ENCODE measurements around the gene ATP8A2.
"Not testable (repeated sequence)": the region's sequence is repeated elsewhere in the genome, so short reads cannot be mapped to it uniquely, and the experiment has no call there.

ATP8A2 gene

DNA sequence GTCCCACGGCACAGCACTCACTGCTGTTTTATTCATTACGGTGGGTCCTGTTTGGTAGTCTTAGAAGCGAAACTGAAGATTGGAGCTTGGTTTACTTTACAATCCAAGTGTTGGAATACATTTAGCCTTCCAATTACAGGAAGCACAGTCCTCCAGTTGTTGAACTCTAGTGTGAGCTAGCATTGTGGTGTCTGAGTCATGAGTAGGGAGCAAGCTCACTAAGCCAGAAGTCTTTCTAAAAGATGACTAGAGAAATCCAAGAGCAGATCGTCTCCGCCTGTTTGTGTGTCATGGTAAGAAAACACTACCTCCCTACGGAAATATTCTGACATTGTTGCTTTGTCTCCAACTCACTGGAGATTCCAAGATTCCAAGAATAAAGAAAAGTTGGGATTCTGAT is 690.2 kb downstream of the ATP8A2 start:
- TF ChIP-seq, protein P1, sequence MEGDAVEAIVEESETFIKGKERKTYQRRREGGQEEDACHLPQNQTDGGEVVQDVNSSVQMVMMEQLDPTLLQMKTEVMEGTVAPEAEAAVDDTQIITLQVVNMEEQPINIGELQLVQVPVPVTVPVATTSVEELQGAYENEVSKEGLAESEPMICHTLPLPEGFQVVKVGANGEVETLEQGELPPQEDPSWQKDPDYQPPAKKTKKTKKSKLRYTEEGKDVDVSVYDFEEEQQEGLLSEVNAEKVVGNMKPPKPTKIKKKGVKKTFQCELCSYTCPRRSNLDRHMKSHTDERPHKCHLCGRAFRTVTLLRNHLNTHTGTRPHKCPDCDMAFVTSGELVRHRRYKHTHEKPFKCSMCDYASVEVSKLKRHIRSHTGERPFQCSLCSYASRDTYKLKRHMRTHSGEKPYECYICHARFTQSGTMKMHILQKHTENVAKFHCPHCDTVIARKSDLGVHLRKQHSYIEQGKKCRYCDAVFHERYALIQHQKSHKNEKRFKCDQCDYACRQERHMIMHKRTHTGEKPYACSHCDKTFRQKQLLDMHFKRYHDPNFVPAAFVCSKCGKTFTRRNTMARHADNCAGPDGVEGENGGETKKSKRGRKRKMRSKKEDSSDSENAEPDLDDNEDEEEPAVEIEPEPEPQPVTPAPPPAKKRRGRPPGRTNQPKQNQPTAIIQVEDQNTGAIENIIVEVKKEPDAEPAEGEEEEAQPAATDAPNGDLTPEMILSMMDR (IDR thresholded peaks at IDR 0.05; ENCODE audit: borderline replicate concordance, control extremely low read depth, extremely low read depth, insufficient read depth, missing control alignments), result no peak
- in situ Hi-C loops (cut with MboI; ENCODE audit: low sequenced_read_pairs, unreplicated experiment), result loop anchor here (5.0 kb wide), 1 partner anchor 485 kb away; no protein-coding TSS in a partner anchor
- no peak for DNase-seq (ENCODE audit: low spot score)

DNA sequence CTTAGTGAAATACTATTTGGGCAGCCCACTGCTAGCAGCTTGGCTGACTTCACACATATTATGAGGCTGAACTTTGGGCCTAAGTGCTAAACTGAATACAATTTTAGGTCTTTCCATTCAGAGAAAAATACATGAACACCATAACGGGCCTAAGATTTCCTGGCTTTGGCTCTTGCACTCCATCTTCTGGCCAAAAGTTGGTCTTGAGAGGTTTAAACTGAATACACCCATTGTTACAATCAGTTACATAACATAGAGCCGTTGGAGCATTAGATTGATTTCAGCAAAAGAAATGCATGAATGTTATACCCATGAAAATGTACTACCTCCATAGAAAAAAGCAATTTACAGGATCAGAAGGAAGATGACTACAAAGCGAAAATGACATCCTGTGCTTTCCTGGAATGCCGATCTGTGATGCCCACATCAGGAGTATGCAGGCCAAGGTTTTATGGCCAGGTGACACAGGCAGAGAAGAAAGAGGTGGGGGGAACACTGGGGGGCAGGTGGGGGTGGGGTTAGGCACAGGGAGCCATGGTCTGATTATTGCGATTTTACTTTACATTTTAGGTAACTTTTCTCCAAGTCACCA is 691.2 kb downstream of the ATP8A2 start:
- in situ Hi-C loops (cut with MboI; ENCODE audit: low sequenced_read_pairs, unreplicated experiment), result loop anchor here (5.0 kb wide), 1 partner anchor 486 kb away; no protein-coding TSS in a partner anchor
- TF ChIP-seq, protein P1 (IDR thresholded peaks at IDR 0.05; ENCODE audit: borderline replicate concordance, control extremely low read depth, extremely low read depth, insufficient read depth, missing control alignments), result no peak
- DNase-seq (ENCODE audit: low spot score), result peak; percentile 38

DNA sequence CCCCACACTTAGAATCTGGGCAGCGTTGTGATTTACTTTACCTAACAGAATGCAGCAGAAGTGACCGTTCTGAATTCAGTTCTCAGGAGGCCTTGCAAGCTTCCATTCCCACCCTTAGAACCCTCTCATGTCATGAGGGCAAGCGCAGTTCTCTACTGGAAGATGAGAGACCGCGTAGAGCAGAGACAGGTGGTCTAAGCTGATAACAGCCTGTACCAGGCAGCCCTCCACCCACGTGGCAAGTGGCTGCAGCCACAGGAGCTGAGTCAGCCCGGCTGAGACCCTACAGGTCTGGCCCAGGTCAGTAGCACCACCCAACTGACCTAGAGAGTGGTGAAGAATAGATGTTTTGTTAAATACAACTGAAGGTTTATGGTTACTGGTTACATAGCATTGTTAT is 694.7 kb downstream of the ATP8A2 start:
- DNase-seq (ENCODE audit: low spot score); in situ Hi-C loops (cut with MboI; ENCODE audit: low sequenced_read_pairs, unreplicated experiment): not testable (repeated sequence)

DNA sequence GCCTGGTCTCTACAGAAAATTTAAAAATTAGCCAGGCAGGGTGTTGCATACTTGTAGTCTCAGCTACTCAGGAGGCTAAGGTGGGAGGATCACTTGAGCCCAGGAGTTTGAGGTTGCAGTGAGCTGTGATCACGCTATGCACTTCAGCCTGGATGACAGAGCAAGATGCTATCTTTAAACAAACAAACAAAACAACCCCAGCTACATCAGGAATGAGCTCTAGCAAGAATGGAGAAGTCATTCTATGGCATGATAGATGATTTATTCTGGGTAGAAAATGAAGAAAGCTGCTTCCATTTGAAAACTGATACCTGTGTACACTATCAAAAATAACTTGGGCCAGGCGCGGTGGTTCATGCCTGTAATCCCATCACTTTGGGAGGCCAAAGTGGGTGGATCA is 695.8 kb downstream of the ATP8A2 start:
- in situ Hi-C loops (cut with MboI; ENCODE audit: low sequenced_read_pairs, unreplicated experiment), result no loop called here
- TF ChIP-seq, protein P1 (IDR thresholded peaks at IDR 0.05; ENCODE audit: borderline replicate concordance, control extremely low read depth, extremely low read depth, insufficient read depth, missing control alignments), result no peak
- no peak for DNase-seq (ENCODE audit: low spot score)

DNA sequence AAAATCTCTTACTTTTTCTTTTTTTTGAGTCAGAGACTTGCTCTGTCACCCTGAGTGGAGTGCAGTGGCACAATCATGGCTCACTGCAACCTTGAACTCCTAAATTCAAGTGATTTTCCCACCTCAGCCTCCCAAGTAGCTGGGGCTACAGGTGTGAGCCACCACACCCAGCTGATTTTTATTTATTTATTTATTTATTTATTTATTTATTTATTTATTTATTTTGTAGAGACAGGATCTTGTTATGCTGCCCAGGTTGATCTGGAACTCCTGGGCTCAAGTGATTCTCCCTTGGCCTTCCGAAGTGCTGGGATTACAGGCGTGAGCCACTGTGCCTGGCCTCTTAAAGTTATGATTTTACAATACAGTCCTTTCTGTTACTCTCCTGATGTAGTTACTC is 696.6 kb downstream of the ATP8A2 start:
- in situ Hi-C loops (cut with MboI; ENCODE audit: low sequenced_read_pairs, unreplicated experiment); DNase-seq (ENCODE audit: low spot score): not testable (repeated sequence)

DNA sequence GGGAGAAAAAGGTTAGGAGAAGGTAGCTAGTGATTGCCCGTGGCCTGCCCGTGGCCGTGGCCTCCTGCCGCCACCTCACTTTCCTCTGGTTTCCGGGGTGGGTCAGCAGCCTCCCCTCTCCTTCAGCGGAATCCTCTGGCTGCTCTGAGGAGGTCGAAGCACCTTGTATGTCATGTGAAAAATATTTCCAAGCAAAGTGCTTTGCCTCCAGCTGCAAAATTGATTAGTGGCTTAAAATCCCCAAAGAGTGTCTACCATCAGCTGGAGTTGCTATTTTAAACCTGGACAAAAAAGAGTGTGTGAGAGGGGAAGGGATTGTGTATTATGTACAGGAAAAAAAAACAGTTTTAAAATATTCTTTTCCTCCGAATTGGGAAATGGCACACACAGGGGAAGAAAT is 697.9 kb downstream of the ATP8A2 start:
- DNase-seq (ENCODE audit: low spot score); in situ Hi-C loops (cut with MboI; ENCODE audit: low sequenced_read_pairs, unreplicated experiment): not testable (repeated sequence)

DNA sequence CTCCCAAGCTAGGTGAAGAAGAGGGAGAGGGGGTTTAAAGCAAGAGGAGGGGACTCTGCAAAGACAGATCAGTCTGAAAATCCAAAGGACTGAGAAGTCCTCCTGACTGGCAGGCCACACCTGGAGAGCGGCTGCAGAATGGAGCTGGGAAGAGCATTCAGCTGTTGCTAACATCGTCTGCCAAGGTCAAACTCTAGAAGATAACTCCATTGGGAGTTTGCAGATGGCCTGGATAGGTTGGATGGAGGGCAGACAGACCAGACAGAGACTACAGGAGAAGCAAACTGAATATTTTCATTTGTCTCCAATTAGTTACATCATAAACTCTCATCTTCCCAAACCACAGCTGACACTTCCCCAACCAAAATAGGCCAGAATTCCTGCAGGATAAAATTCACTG is 699.9 kb downstream of the ATP8A2 start:
- TF ChIP-seq, protein P1 (IDR thresholded peaks at IDR 0.05; ENCODE audit: borderline replicate concordance, control extremely low read depth, extremely low read depth, insufficient read depth, missing control alignments), result no peak
- in situ Hi-C loops (cut with MboI; ENCODE audit: low sequenced_read_pairs, unreplicated experiment), result no loop called here
- DNase-seq (ENCODE audit: low spot score), result no peak

DNA sequence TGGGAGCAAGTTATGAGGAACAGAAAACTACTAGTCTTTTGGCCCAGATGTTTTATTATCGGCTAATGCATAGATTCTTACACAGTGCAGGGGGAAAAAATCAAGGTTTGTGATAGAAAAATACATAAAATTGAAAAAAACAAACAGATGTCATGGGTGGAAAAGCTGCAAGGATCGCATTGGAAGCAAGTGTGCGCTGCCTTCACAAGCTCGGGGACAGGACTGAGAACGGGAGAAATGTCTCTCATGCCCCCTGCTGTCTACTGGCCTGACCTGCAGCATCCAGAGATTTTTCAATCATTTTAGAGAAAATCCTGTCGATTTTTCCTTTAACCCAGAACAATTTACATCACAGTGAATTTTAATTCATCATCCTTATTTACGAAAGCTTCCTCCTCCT is 700.6 kb downstream of the ATP8A2 start:
- DNase-seq (ENCODE audit: low spot score); in situ Hi-C loops (cut with MboI; ENCODE audit: low sequenced_read_pairs, unreplicated experiment): not testable (repeated sequence)

DNA sequence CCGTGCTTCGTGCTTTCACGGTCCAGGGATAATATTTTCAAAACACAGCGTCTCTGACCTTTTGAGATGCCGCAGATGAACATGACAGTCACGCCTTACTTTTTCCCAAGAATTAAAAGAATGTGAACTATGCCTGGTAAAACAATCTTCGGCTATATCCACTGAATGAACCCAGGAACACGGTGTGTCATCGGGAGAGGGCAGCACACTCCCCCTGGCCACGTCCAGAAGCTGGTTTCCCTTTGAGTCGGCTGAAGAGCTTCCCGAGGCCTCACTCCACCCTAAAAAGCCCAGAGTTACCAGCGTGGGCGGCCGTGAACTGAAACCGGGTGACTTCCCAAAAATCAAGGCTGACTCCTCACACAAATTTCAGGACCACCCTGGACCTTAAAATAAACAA is 702.9 kb downstream of the ATP8A2 start:
- no peak for DNase-seq (ENCODE audit: low spot score)
- TF ChIP-seq, protein P1 (IDR thresholded peaks at IDR 0.05; ENCODE audit: borderline replicate concordance, control extremely low read depth, extremely low read depth, insufficient read depth, missing control alignments), result no peak
- in situ Hi-C loops (cut with MboI; ENCODE audit: low sequenced_read_pairs, unreplicated experiment), result no loop called here
